HTR-8/SVneo (cell line): Measurements from ENCODE around the gene TCF4.

Source experiments
- DNase-seq: peaks from one replicate; pipeline ENCODE4 v3.0.0; 2011; ENCODE audit warnings: low spot score, mixed read lengths; ENCODE audit not compliant: insufficient read length
- FAIRE-seq: peaks from 2 replicates; lab custom pipeline; 2011; peaks lifted over from hg19 to GRCh38; lab: Jason Lieb, UNC

Gene TCF4

DNA sequence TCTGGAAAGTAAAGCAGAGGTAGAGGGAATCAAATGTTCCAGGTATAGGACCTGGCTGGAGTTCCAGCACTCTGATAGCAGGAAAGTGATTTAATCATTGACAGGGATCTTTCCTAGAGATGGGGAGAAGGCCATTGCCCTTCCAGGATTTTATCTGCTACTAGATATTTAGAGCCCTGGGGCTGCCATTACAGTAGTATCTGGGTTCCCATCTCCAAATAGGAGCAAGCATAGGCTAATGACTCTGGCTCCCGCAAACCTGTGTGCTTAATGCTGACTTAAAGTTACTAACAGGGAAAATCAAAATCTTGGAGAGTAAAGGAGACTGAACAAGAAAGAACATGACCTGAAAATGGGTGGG, 331.1 kb downstream of the TCF4 start:
- no peak for DNase-seq
- FAIRE-seq: no peak

DNA sequence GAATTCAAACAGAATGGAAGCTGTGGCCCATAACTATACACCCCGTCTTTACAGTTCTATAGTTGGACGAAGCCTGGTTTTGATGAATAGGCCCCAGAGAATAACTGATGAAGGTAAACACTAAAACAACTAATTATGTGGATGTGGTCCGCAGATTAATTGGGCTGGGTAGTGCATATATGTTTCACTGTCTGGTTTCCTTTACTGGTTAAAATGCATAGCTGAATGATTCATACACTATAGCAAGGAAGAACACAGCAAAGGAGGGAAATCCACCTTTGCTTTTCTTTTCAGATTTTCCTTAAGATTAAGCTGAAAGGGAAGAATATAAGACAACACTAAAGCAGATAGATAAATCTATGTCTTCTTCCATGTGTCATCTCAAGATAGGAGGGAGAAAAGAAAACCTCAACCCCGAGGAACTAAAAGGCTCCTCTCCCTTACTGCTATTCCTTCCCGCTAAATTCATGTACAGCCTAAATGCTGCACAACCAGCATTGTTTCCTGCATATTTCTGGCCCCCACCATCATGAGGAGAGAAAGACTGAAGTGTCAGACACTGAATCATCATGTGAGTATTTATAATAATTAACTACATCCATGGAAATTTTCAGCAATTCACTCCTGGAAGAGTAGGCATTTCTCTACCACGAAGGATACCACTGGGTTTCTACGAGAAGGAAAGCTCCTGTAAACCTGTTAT, 331.6 kb downstream of the TCF4 start:
- FAIRE-seq: no peak

GRCh38 chr18:55253814-55254213, 334.2 kb downstream of the TCF4 start:
- DNase-seq (no peak), FAIRE-seq (no peak)

More for the DNA sequence above, 331.6 kb downstream of the TCF4 start:
- no peak for DNase-seq

GRCh38 chr18:55252901-55253300, 335.1 kb downstream of the TCF4 start:
- FAIRE-seq (no peak), DNase-seq (no peak)

DNA sequence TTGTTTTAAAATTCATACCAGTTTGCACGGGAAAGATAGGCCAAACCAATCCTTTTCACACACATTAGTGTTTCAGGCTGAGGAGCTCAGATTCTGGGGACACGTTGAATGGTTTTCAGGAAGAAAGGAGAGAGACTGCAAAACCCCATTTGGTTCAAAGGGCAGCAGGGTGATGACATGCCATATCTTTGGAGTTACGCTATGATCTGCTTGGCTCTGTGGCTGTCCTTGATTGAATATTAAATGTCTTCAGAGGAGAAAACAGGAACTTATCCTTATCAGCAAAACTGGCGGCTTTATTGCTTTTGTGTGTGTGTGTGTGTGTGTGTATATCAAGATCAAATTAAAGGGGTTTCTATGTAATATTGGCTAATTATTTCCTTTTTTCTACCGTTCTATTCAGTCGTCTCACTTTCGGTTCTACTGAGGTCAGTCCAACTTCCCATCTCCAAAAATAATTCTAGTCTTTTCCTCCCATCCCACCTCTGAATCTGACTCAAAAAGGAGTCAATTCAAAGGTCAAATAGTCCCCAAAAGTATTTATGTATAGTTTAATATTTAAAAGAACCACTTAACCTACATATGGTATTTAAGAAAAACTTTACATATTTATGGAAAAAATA, 335.8 kb downstream of the TCF4 start:
- DNase-seq: no peak
- FAIRE-seq: no peak

DNA sequence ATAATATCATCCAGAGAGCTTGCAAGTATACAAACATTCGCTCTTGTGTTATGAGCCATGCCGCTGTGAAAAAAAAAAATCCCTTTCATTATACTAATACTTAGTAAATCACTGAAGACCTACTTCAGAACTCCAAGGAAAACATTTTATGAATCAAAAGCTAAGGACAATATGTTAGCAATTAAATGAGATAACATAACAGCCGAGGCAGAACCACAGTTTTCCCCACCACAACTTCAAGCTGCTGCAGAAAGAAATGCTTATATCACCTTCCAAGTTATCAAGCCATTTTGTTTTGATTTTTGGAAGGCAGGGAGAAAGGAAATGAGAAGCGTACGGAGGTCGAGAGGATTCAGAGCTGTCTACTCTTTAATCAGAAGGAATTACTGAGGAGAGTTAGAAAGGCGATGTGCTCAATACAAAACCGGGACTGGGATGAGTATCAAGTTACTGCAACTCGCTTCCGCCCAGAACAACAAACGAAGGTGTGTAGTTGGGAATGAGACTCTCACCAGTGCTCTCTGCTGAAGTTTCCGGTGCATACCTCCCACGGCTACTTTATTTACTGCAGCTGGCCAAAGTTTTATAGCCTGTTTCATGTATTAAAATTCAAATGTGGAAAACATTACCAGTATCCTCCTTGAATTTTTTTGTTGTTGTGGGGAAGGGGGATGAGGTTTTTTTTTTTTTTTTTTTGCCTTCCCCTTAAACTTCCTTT, 336.6 kb downstream of the TCF4 start:
- FAIRE-seq (no peak), DNase-seq (no peak)

DNA sequence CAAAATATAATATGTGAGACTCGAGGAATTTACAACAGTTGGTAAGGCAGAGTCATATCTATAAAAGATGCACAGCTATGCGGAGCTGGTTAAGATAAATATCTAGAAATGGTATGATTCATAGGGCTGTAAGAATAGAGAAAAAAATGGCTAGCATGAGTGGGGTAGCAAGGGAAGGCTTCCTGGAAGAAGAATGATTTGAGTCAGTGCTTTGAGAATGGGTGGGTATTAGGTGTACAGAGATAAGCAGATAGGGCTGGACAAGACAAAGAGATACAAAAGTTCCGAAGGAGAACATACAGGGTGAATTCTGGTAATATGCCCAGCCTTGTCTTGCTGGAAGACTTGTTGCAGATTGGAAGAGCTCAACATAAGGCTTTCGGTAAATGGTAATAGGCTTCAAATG, 337.2 kb downstream of the TCF4 start:
- DNase-seq (no peak), FAIRE-seq (no peak)

DNA sequence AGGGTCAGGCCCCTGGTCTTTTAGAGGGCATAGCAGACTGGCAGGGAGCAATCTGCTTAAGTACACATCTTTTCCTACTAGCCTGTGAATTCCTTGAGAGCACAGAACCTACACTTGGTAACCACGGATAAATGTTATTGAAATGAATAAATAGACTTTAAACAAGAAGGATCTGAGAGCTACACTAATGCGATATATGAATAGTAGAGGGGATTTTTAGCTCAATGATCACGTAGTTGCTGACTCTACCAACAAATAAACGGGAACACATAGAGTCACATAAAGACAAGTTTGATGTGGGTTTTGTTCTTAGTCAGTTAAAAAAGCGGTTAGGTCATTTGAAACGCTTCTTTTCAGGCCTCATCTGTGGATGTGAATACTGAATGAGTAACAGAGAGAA, 338.4 kb downstream of the TCF4 start:
- FAIRE-seq (no peak), DNase-seq (no peak)

GRCh38 chr18:55248495-55248894, 339.5 kb downstream of the TCF4 start:
- FAIRE-seq (no peak), DNase-seq (no peak)

DNA sequence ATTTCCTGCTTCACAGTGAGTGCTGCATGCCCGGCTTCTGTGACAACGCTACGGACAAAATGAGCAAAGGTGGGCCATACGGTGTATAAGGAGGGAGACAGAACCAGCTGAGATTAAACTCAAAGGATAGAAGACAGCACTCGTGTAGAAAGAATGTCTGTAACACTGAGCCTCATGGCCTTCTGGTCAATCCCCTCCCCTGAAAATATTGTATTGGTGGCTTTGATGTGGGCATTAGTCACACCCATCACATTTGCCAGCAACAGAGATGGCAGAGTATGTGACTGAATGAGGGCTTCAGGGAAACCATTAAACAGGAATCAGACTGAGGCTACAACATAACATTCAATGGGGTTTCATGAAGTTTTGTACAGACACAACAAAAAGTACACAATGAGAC, 341.0 kb downstream of the TCF4 start:
- FAIRE-seq (no peak), DNase-seq (no peak)

DNA sequence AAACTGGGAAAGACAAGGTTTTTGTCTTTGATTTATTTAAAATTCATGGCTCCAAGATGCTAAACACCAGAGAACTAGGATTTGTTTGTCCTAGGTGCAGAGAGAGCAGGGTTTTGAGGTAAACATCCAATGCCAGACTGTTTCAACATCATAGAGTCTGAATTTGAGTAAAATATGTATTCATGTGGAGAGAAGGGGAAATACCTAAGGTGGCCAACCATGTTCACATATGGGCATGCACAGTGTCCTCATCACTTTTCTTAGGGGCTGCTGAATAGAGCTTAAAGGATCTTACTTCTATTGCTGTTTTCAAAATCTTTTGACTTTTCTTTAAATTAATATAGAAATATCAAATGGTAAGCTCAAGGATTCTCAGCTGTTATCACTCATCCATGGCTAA, 341.7 kb downstream of the TCF4 start:
- DNase-seq (no peak), FAIRE-seq (no peak)

- FAIRE-seq: no peak
- no peak for DNase-seq
Observed at GRCh38 chr18:55245211-55245614, 342.8 kb downstream of the TCF4 start.

- FAIRE-seq (no peak), DNase-seq (no peak)
Observed at GRCh38 chr18:55244546-55244945, 343.4 kb downstream of the TCF4 start.

DNA sequence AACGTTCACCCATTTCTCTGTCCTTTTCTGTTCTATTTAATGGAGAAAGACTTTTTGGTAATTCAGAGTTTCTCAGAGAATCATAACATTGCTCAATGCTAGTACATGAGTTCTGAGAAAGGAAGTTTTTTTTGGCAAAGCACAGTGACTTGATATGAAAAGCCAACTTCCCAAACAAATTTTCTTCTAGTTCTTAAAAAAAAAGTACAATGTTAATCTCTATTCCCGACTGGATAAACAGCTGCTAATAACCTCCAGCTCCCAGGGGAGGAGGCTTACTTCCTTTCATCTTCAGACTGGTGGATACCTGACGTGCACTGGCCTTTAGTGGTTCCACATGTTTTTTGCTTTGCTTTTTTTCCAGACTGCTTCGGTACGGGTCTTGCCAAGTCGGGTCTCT, 344.1 kb downstream of the TCF4 start:
- FAIRE-seq (no peak), DNase-seq (no peak)

- FAIRE-seq (no peak), DNase-seq (no peak)
Observed at GRCh38 chr18:55243255-55243654, 344.7 kb downstream of the TCF4 start.

GRCh38 chr18:55240978-55241377, 347.0 kb downstream of the TCF4 start:
- FAIRE-seq (no peak), DNase-seq (no peak)

- no peak for DNase-seq
Observed at GRCh38 chr18:55239740-55240139, 348.3 kb downstream of the TCF4 start.

DNA sequence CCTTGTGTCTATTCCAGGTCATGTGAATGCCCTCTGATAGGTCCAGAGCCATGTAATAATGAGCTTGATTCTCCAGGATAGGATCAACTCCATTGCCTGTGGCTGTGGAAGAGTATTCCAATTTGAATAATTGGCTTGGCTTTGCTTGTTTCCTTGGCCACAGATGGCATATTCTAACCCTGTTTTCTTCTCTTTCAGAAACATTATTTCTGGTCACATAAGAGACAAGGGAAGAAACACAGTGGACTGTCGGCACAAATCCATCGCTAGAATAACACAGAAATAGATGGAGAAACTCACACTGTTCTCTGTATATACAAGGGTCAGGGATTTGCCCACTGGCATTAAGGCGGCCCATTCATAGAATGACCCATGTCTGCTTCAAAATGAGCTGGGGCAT, 350.3 kb downstream of the TCF4 start:
- DNase-seq: no peak
- FAIRE-seq: no peak

More at GRCh38 chr18:55239740-55240139, 348.3 kb downstream of the TCF4 start:
- no peak for FAIRE-seq

DNA sequence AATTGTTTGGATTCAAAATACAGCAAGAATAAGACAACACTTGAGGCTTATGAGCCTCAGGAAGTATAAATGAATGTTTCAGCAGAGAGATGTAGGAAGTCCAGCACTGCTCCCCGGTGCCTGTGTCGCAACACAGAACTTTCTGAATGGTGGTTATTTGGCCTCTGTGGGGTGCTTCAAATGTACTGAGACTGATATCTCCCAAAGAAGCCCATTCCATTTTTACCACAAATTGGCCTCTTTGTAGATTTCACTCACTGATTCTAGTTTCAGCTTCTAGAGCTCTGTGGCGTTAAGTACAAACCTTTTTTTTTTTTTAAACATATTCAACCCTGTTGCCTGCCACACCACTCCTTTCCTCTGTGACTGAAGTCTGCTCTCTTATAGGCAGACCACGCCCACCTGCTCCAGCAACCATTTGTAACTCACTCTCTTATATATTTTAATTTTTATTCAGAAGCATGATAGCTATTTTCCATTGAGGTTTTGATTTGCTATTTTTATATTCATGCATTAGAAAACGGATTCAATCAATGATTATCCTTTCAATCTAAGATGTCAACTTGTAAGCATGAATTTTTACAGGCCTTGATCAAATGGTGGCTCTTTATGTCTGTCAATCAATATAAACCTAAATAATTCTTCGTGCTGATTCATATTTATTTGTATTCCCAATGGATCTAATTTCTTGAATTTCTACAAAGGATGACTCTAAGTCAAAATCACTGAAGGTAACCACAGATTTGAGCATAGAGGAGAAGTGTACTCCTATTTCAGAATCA, 351.7 kb downstream of the TCF4 start:
- FAIRE-seq (no peak), DNase-seq (no peak)

DNA sequence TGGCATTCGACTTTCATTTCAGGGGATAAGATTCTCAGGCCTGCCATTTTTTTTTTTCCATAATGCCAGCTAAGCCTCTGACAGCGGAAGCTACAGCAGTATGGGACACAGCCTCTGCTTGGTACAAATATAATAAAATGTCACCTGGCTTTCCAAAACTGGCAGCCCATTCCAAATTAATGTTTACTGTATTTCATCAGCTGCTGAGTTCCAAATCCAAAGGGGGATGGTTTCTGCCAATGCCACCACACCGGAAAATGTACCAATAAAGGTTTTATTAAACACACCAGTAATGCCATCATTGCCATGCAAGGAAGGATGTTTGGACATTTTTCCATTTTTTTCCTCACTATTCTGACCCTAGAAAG, 352.9 kb downstream of the TCF4 start:
- FAIRE-seq: no peak

More for the DNA sequence above, 352.9 kb downstream of the TCF4 start:
- DNase-seq: no peak
